GM19023 (cell line): ENCODE results near the gene EIF5.

ENCODE experiments used
- ATAC-seq: cut with Tn5 transposase; IDR thresholded peaks from one replicate; pipeline ENCODE4 v1.9.1; 2021; ENCODE audit warnings: mild to moderate bottlenecking, moderate library complexity; ENCODE audit not compliant: unreplicated experiment

Gene EIF5

DNA sequence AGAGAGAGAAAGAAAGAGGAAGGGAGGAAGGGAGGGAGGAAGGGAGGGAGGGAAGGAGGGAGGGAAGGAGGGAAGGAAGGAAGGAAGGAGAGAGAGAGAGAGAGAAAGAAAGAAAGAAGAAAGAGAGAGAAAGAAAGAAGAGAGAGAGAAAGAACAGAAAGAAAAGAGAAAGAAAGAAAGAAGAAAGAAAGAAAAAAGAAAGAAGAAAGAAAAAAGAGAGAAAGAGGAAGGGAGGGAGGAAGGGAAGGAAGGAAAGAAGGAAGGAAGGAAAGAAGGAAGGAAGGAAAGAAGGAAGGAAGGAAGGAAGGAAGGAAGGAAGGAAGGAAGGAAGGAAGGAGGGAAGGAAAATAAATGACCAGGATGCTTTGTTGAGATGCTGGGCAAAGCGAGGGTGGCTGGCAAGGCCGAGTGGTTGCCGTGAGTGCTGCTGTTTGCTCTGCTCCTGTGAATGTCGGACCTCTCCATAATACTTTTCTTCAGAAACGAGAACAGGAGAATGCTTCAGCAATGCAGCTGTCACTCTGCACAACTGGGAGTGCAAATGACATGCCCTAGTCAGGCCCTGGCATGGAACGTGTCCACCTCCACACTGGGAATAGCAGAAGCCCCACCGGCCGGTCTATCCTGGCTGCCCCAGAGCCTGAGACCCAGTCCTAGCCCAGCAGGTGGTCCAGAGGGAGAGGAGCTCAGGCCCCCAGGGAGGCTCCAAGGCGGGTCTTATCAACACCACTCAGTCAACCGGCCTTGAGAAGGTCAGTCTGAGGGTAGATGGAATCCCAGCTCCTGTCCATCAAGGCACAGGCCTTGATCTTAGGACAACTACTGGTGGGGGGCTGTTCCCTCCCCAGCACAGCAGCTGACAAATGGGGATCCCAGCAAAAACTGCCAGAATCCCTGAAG lies 25.1 kb upstream of the EIF5 start:
- no peak for ATAC-seq

GRCh38 chr14:103310576-103311095 lies 23.4 kb upstream of the EIF5 start:
- no peak for ATAC-seq

DNA sequence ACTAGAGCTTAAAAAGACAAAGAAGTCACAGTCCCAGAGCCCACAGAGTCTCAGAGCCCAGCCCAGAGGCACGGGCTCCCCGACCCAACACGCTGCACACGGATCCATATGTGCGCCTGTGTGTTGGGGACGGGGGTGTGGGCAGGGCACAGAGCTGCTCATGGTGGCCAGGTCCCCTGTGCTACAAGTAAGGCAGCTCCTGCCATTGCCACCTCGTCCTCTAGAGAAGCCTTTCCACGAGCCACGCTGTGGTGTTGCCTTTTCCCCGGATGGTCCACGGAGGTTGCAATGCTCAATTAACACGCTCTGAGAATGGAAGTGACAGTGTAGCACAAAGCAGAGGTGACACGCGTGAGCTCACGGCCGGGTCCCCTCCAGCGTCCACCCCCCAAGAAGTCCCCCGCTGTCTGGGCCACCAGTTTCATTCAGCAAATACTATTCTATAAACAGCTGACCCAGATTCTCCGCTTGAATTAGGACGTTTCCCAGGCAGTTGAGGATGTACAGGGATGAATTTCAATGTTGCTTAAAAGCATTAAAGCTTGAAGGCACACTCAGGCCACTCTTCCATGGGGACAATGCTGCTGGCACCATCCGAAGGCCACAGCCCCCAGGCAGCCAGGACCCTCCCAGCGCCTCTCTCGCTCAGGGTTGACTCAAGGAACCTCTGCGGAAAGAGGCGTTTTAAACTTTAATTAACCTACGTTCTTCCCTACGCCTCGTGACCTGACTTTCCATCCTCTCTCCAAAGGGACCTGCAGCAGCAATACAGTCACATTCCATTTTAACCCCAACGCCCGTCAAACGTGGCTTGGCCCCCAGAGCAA lies 22.7 kb upstream of the EIF5 start:
- no peak for ATAC-seq

GRCh38 chr14:103312006-103312635 lies 21.9 kb upstream of the EIF5 start:
- no peak for ATAC-seq

DNA sequence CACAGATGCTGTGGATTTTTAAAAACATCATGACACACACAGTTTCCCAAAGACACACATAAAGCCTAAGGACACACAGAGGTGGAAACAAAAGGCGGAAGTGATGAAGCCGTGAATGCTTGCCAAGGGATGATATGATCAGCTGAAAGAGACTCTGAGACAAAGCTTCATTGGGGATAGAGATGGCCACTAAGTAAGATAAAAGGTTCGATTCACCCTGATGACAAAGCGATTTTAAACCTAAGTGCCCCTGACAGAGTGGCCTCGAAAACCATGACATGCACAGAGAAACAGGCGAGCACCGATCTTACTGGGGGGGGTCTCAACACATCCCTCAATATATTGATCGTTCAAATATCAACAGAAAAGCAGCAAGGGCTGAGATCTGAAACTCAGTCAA lies 20.3 kb upstream of the EIF5 start:
- no peak for ATAC-seq

- ATAC-seq, result no peak
Measured at GRCh38 chr14:103314496-103315277, 19.4 kb upstream of the EIF5 start.

GRCh38 chr14:103315351-103315911 lies 18.6 kb upstream of the EIF5 start:
- ATAC-seq, result no peak

DNA sequence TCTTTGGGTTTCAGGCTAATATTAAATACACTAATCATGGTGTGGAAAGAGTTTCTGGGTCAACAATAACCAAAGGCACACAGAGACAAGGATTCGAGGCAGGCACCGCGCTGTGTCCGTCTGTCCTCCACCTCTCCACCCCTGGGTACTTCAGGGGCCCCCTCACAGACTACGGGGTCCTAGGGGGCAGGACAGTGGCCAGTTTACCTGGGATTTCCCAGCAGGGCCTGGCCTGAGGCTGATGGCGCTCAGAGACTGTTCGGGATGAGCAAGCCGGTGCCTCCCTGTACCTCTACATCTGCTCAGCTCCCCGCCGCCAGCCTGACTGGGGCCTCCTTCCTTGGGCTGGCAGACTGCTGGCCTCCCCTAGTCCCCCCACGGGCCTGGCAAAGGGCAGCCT lies 18.1 kb upstream of the EIF5 start:
- no peak for ATAC-seq

GRCh38 chr14:103316721-103317121 lies 17.3 kb upstream of the EIF5 start:
- no peak for ATAC-seq

DNA sequence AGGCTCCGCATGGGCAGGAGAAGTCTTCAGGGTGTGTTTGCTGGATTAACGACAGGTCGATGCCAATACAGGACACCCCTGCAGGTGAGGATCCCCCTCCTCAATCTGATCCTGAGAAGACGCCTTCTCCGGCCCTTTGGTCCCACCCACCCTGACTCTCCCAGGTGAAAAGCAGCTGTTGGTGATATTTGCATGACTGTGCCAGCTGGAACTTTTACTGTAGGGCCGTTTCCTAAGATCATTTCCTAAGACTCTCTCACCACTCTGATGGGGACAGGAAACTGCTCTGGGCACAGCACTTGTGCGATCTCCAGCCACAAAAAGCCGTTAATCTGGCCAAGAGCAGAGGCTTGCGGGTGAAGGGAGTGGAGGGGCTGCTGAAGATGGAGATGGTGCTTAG lies 16.8 kb upstream of the EIF5 start:
- no peak for ATAC-seq

DNA sequence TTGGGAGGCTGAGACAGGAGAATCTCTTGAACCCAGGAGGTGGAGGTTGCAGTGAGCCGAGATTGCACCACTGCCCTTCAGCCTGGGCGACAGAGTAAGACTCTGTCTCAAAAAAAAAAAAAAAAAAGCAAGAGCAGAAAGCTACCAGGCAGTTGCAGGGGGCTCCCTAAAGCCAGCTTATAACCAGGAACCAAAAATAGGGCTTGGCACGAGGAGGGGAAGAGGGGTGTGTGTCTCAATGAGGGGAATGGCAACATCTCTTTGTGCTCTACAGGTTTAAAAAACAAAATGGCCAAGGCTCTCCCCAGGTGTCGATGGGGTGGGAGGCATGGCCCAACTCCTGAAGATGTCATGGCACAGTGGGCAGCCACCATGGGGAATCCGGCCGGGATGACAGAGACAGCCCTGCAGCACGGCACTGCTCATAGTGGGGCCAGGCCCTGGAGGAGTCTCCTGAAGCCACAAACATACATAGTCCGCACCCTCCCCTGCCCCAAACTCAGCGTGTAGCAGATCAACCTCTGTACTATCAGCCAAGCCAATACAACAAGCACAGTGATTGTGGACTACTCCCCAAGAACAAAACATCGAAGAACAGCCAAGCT lies 16.0 kb upstream of the EIF5 start:
- no peak for ATAC-seq

DNA sequence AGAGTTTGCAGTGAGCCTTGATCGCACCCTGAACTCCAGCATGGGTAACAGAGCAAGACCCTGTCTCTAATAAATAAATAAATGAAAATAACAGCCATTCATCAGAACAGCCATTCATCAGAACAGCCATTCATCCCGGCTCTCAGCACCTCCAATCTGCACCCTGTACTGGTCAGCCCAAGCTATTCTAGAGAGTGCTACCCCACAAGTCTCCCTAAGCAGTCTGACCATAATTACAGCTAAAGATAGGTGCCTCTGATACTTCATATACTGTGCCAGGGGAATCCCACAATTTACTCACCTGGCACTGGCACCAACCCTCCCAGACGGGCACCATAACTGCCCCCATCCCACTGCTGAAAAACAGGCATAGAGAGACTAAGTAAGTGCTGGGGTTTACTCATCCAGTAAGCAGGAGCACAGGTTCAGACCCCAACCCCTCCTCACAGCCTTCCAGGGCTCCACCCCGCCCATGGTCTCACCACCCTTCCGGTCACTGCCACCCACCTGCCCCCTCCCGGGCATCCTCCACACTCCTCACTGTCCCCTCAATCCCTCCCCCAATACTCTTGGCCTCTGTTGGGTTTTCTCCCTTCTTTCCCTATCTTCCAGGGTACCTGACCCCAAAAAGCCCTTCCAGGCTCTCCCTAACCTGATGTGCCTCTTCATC lies 15.2 kb upstream of the EIF5 start:
- ATAC-seq, result no peak

DNA sequence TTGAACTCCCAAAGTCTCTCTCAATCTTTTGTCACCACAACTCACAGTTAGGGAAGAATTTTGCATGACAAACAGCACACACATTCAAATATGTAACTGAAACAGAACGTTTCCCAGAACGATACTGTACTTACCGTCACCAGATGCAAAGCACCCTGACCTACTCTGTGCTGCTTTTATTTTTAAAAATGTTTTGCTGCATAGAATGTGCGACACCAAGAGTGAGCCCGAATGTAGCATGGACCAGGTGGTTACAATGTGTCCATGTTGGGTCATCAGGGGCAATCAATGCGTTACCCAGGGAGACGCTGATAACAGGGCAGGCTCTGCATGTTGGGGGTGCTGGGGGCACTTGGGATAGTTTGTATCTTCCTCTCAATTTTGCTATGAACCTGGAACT lies 14.6 kb upstream of the EIF5 start:
- no peak for ATAC-seq

DNA sequence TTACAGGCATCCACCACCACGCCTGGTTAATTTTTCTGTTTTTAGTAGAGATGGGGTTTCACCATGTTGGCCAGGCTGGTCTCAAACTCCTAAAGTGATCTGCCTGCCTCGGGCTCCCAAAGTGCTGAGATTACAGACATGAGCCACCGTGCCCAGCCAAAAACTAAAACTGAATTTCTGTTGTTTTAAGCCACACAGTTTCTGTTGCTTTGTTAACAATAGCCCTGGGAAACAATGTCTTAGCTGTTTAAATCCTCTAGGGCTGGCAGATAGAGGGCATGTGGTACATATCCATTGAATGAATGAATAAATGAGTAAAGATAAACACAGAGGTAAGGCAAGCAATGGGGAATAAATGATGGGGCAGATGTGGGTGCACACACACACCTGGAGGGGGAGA lies 8.0 kb upstream of the EIF5 start:
- ATAC-seq, result no peak

DNA sequence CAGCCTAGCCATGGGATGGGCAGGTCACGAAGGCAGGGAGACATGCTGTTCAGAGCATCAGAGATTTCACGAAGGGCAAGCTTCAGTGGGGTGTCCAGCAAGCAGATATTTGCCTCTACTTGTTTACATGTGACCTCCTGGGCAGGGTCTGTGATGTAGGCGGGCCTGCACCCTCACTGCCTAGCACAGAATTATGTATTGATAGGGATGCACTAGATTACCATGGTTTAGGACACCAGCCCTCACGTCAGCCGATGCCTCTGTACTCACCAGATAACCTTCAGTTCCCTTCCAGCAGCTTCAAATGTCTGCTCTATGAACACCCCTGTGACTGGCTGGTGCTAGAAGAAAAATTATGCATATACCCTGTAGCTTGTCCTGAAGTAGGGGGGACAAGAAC lies 5.1 kb upstream of the EIF5 start:
- ATAC-seq, result no peak

DNA sequence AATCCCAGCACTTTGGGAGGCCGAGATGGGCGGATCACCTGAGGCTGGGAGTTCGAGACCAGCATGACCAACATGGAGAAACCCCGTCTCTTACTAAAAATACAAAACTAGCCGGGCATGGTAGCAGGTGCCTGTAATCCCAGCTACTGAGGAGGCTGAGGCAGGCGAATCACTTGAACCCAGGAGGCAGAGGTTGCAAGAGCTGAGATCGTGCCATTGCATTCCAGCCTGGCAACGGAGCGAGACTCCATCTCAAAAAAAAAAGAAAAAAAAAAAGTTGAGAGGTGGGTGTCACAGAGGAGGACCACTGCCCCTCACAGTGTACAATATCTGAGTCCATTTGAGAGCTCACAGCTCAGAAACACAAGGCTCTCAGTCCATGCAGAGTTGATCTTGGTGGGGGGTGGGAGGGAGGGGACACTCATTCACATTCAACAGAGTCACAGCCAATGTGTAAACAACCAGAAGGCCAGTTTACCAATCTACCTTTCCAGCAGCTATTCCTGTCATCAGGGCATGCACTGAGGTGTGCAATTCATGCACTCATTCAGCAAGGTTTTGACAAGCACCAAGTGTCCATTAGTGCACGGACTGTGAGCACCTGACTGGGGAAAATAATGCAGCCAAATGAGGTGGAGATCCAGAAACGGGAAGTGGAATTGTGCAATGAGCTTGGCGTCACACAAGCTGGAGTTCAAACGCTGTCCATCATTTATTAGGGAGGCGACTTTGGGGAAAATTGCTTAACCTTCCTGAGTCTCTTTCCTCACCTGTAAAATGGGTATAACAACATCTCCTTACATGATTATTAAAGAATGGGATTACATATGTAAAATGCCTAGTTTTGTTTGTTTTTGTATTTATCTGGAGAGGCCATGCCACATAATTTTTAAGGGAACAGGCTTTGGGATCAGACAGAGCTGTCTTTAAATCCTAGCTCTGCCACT lies 4.4 kb upstream of the EIF5 start:
- no peak for ATAC-seq

DNA sequence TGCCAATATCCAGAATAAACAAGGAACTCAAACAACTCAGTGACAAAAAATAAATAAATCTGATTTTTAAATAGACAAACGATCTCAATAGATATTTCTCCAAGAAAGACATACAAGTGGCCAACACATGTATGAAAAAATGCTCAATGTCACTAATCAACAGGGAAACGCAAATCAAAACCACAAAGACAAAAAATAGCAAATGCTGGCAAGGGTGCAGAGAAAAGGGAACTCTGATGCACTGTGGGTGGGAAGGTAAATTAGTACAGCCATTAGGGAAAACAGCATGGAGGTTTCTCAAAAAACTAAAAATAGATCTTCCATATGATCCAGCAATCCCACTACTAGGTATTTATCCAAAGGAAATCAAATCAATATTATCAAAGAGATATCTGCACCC lies 3.5 kb upstream of the EIF5 start:
- ATAC-seq, result no peak
